Astrocyte (in vitro differentiated cells and primary cell): ENCODE data around the gene GABBR2. TPM values are rescaled to one million over a fixed set of nuclear protein-coding genes. Genes with fewer than 3 reads are reported as not detected.

Source experiments
- DNase-seq: peaks from one replicate; pipeline ENCODE4 v3.0.0-alpha.2; 2010; ENCODE audit warnings: low read depth
- FAIRE-seq: peaks from 2 replicates; lab custom pipeline; 2011; peaks lifted over from hg19 to GRCh38; lab: Jason Lieb, UNC
- H2AFZ ChIP-seq: 2 replicates; pipeline ENCODE4 v1.6.0; 2012; ENCODE audit warnings: low read depth, low read length, inconsistent platforms
- H3K27ac ChIP-seq: 2 replicates; pipeline ENCODE4 v1.5.1; 2011; ENCODE audit warnings: low read depth, low read length, inconsistent platforms
- H3K27me3 ChIP-seq: 2 replicates; pipeline ENCODE4 v1.6.0; 2011; ENCODE audit warnings: low read length, inconsistent platforms; ENCODE audit not compliant: insufficient read depth
- H3K36me3 ChIP-seq: 2 replicates; pipeline ENCODE4 v1.5.1; 2011; ENCODE audit warnings: low read length, inconsistent platforms; ENCODE audit not compliant: insufficient read depth
- H3K4me1 ChIP-seq: 2 replicates; pipeline ENCODE4 v1.5.1; 2011; ENCODE audit warnings: low read length, inconsistent platforms; ENCODE audit not compliant: insufficient read depth
- H3K4me2 ChIP-seq: 2 replicates; pipeline ENCODE4 v1.6.0; 2012; ENCODE audit warnings: low read length, inconsistent platforms
- H3K4me3 ChIP-seq: 2 replicates; pipeline ENCODE4 v1.5.1; 2011; ENCODE audit warnings: low read depth, mild to moderate bottlenecking, low read length, inconsistent platforms; ENCODE audit not compliant: insufficient read depth
- H3K79me2 ChIP-seq: 2 replicates; pipeline ENCODE4 v1.6.0; 2012; ENCODE audit warnings: mild to moderate bottlenecking, low read length, inconsistent platforms; ENCODE audit not compliant: insufficient read depth
- H3K9ac ChIP-seq: 2 replicates; pipeline ENCODE4 v1.6.0; 2012; ENCODE audit warnings: mild to moderate bottlenecking, low read length, inconsistent platforms
- H3K9me3 ChIP-seq: 2 replicates; pipeline ENCODE4 v1.5.1; 2012; ENCODE audit warnings: low read depth, mild to moderate bottlenecking, low read length, inconsistent platforms; ENCODE audit not compliant: insufficient read depth
- H4K20me1 ChIP-seq: 2 replicates; pipeline ENCODE4 v1.6.0; 2012; ENCODE audit warnings: low read length, inconsistent platforms; ENCODE audit not compliant: insufficient read depth
- H3K27ac Mint-ChIP-seq: one replicate; pipeline ENCODE4 v1.8.0; 2021; ENCODE audit warnings: mild to moderate bottlenecking, mixed read lengths; ENCODE audit not compliant: unreplicated experiment
- H3K27me3 Mint-ChIP-seq: one replicate; pipeline ENCODE4 v1.8.0; 2021; ENCODE audit warnings: low read depth, mixed read lengths; ENCODE audit not compliant: unreplicated experiment
- H3K36me3 Mint-ChIP-seq: one replicate; pipeline ENCODE4 v1.8.0; 2021; ENCODE audit warnings: low read depth, mixed read lengths; ENCODE audit not compliant: unreplicated experiment
- H3K4me1 Mint-ChIP-seq: one replicate; pipeline ENCODE4 v1.8.0; 2021; ENCODE audit warnings: low read depth, mixed read lengths; ENCODE audit not compliant: unreplicated experiment
- H3K4me3 Mint-ChIP-seq: one replicate; pipeline ENCODE4 v1.8.0; 2021; ENCODE audit warnings: mild to moderate bottlenecking, moderate library complexity, mixed read lengths; ENCODE audit not compliant: unreplicated experiment
- H3K9me3 Mint-ChIP-seq: one replicate; pipeline ENCODE4 v1.8.0; 2021; ENCODE audit warnings: mild to moderate bottlenecking, mixed read lengths; ENCODE audit not compliant: unreplicated experiment
- CTCF ChIP-seq: IDR thresholded peaks from 2 replicates; pipeline ENCODE4 v1.5.1; 2011; ENCODE audit warnings: low read depth, mild to moderate bottlenecking, inconsistent platforms, low read length, moderate library complexity; ENCODE audit not compliant: insufficient read depth
- EZH2 ChIP-seq: IDR thresholded peaks from 2 replicates; pipeline ENCODE4 v1.6.1; 2012; ENCODE audit warnings: mild to moderate bottlenecking, low read length, inconsistent platforms; ENCODE audit not compliant: insufficient read depth
- total RNA-seq: library from RNA; stranded (reverse); gene quantifications from 2 replicates; pipeline ENCODE4 v1.2.1, GENCODE V29; 2021

Gene GABBR2
- total RNA-seq, 1 donor from 2014 or later = 2.0 TPM

GRCh38 chr9:98310752-98311392 is 397.9 kb downstream of the GABBR2 start:
- DNase-seq (no peak), FAIRE-seq (no peak)
- Histone ChIP-seq H3K9me3 (no peaks in the 10 kb centered on the region), H2AFZ (no peak overlapping the region), H3K4me3 (no peak overlapping the region), H4K20me1 (no peaks in the 10 kb centered on the region), H3K79me2 (no peaks in the 10 kb centered on the region), H3K4me2 (no peak overlapping the region), H3K4me1 (peaks cover 3% of the 10 kb centered on the region), H3K27ac (no peak overlapping the region), H3K27me3 (peaks cover 4% of the 10 kb centered on the region), H3K36me3 (no peaks in the 10 kb centered on the region), H3K9ac (no peak overlapping the region)
- H3K36me3 Mint-ChIP-seq = peaks cover 3% of the 10 kb centered on the region
- H3K4me3 Mint-ChIP-seq = no peak overlapping the region
- TF ChIP-seq CTCF (no peak), EZH2 (no peak)
- H3K27ac Mint-ChIP-seq = no peak overlapping the region
- H3K9me3 Mint-ChIP-seq = peaks cover 4% of the 10 kb centered on the region
- H3K4me1 Mint-ChIP-seq = peaks cover 7% of the 10 kb centered on the region
- H3K27me3 Mint-ChIP-seq = peaks cover 28% of the 10 kb centered on the region

DNA sequence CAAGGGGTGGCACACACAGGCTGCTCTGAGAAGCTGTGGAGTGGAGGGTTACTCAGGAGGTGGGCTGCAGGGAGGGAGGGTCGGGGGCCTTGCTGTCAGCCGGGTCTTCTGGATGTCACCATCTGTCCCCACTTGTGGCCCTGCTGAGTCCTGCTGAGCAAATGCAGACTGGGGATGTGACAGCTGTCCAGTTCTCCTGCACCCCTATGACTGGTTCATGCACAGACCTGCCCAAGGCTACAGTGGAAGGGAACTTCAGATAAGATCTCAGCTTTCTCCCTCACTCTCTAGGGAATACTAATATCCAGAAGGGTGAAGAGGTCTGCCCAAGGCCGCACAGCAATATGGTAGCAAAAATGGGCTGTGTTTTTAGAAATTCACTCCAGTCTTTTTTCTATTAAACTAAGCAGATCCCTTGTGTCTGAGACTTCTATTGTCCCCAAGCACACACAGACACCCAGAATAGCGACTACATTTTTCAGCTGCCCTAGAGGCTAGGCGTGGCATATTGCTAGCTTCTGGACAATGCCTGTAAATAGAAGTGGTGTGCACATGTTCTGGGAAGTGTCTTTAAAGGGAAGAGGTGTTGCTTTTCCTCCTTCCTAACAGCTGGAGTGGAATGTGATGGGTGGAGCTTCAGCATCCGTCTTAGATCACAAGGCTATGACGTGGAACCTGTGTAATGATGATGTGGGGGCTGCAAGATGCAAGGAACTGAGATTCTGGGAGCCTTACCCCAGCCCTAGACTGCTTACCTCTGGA is 402.2 kb downstream of the GABBR2 start:
- FAIRE-seq = no peak

More for the DNA sequence above, 402.2 kb downstream of the GABBR2 start:
- H3K4me3 Mint-ChIP-seq = no peak overlapping the region
- H3K27me3 ChIP-seq = no peaks in the 10 kb centered on the region
- H4K20me1 ChIP-seq = no peaks in the 10 kb centered on the region
- H3K27ac Mint-ChIP-seq = no peak overlapping the region
- peaks cover 4% of the 10 kb centered on the region for H3K9me3 Mint-ChIP-seq
- H3K4me1 ChIP-seq = no peaks in the 10 kb centered on the region
- H3K27ac ChIP-seq = no peak overlapping the region
- no peaks in the 10 kb centered on the region for H3K79me2 ChIP-seq
- no peak overlapping the region for H2AFZ ChIP-seq
- TF ChIP-seq CTCF (no peak), EZH2 (no peak)
- no peak for DNase-seq
- H3K4me2 ChIP-seq = no peak overlapping the region
- peaks cover 25% of the 10 kb centered on the region for H3K27me3 Mint-ChIP-seq
- no peaks in the 10 kb centered on the region for H3K36me3 ChIP-seq
- H3K9me3 ChIP-seq = no peaks in the 10 kb centered on the region
- peaks cover 3% of the 10 kb centered on the region for H3K36me3 Mint-ChIP-seq
- no peak overlapping the region for H3K4me3 ChIP-seq
- H3K9ac ChIP-seq = no peak overlapping the region
- H3K4me1 Mint-ChIP-seq = no peaks in the 10 kb centered on the region
